GM06990 (cell line): ENCODE measurements around the gene PNPLA2.

Experiments
- DNase-seq: peaks from one replicate; pipeline ENCODE4 v3.0.0-alpha.2; 2011; ENCODE audit not compliant: insufficient read length; ENCODE audit errors: extremely low read depth
- H3K27me3 ChIP-seq: replicated peaks from 2 replicates; pipeline ENCODE4 v1.6.0; 2011; ENCODE audit warnings: low read length; ENCODE audit not compliant: control insufficient read depth, insufficient read depth
- H3K36me3 ChIP-seq: 2 replicates; pipeline ENCODE4 v1.5.1; 2011; ENCODE audit warnings: low read length; ENCODE audit not compliant: control insufficient read depth, insufficient read depth
- H3K4me3 ChIP-seq: replicated peaks from 2 replicates; pipeline ENCODE4 v1.5.1; 2011; ENCODE audit warnings: low read depth, mild to moderate bottlenecking, control low read depth, low read length
- TF ChIP-seq, protein P1 (sequence below): IDR thresholded peaks from 2 replicates; pipeline ENCODE4 v1.5.1; 2011; ENCODE audit warnings: low read length, control low read depth, mild to moderate bottlenecking, inconsistent platforms; ENCODE audit not compliant: insufficient read depth, poor library complexity, severe bottlenecking

The PNPLA2 gene

DNA sequence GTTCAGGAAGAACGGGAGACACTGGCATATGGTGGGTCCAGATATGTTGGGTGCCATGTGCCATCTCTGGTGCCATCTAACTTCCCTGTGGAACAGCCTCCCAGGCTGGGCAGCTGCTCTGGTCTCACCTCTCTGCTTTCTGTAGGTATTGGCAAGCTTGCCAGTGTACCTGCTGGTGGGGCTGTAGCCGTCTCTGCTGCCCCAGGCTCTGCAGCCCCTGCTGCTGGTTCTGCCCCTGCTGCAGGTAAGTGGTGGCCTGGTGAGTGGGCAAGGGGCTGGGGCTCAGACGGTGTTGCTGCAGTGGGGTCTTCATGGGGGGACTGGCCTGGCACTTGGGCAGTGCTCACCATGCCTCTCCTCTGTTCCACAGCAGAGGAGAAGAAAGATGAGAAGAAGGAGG lies 6.3 kb upstream of the PNPLA2 start:
- H3K27me3 ChIP-seq, result no peaks in the 10 kb centered on the region
- TF ChIP-seq, protein P1, sequence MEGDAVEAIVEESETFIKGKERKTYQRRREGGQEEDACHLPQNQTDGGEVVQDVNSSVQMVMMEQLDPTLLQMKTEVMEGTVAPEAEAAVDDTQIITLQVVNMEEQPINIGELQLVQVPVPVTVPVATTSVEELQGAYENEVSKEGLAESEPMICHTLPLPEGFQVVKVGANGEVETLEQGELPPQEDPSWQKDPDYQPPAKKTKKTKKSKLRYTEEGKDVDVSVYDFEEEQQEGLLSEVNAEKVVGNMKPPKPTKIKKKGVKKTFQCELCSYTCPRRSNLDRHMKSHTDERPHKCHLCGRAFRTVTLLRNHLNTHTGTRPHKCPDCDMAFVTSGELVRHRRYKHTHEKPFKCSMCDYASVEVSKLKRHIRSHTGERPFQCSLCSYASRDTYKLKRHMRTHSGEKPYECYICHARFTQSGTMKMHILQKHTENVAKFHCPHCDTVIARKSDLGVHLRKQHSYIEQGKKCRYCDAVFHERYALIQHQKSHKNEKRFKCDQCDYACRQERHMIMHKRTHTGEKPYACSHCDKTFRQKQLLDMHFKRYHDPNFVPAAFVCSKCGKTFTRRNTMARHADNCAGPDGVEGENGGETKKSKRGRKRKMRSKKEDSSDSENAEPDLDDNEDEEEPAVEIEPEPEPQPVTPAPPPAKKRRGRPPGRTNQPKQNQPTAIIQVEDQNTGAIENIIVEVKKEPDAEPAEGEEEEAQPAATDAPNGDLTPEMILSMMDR, result no peak
- H3K4me3 ChIP-seq, result no peak overlapping the region
- peaks cover 31% of the 10 kb centered on the region for H3K36me3 ChIP-seq
- DNase-seq, result no peak

DNA sequence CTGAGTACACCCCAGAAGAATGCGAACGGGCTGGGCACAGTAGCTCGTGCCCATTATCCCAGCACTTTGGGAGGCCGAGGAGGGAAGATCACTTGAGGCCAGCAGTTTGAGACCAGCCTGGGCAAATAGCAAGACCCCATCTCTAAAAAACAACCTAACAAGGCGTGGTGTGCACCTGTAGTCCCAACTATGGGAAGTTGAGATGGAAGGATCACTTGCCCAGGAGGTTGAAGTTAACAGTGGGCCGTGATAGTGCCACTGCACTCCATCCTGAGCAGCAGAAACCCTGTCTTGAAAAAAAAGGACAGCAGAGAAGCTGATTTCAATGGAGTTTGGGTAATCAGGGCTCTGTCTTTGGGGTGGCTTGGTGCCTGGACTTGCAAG lies 5.7 kb upstream of the PNPLA2 start:
- no peak for DNase-seq
- Histone ChIP-seq H3K27me3 (no peaks in the 10 kb centered on the region), H3K4me3 (no peak overlapping the region), H3K36me3 (peaks cover 31% of the 10 kb centered on the region)
- TF ChIP-seq, protein P1, result no peak

DNA sequence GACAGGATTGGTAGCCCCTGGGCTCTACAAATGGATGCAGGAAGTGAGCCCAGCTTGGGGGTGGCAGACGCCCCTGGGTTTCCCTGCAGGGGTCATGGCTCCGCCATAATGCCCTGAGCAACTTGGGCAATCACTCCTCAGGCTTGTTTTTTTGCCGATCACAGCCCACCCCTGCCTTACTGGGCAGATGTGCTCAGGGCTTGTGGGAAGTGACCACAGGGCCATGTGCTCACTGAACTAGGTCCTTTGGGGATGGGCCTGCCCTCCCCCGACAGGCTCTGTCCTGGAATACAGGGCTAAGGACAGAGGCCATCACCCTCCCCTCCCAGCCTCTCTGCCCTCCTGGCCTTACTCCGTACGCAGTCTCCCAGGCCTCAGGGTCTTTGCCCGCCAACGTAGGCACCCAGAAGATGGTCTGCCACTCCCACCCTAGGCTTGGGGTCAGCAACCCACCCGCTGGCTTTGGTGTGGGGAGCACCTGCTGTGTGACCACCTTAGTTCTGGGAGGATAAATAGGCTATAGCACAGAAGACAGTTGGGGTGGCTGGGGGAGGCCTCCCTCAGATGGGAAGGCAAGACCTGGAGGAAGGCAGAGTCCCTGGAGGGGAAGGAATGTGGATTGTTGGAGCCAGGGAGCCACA lies 5.1 kb upstream of the PNPLA2 start:
- TF ChIP-seq, protein P1, result no peak
- no peak for DNase-seq
- Histone ChIP-seq H3K27me3 (no peaks in the 10 kb centered on the region), H3K4me3 (no peak overlapping the region), H3K36me3 (peaks cover 31% of the 10 kb centered on the region)

DNA sequence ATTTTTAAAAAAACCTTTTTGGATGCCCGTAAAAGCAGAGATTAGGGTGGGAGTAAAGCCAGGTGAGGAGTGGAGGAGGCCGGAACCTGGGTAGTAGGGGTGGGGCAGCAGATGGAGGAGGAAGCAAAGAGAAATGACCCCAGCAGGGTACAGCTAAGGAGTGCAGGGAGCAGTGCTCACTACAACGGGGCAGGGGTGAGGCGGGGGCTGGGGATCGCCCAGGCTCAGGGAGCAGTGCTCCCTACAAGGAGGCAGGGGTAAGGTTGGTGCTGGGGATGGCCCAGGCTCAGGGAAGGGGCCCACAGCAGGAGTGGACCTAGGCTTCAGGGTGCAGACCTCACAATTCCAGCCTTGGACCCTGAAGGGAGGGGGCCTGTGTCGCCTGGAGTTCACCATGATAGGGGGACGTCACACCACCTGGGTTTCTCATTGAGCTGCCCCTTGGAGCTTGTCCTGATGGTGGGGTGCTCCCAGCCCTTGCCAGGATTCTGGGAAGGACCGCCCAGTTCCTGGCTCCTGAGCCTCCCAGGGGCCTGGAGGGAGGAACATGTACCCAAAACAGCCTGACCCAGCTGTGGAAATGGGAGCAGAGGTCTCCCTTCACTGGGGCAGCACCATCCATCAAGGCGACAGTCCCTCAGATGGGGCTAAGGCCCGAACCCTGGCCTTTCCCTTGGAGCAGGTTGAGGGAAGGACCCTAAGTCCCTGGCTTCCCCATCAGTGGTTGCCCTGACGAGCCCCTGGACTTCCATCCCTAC lies 2.9 kb upstream of the PNPLA2 start:
- Histone ChIP-seq H3K36me3 (peaks cover 31% of the 10 kb centered on the region), H3K4me3 (no peak overlapping the region), H3K27me3 (no peaks in the 10 kb centered on the region)
- DNase-seq, result no peak
- TF ChIP-seq, protein P1, result no peak

DNA sequence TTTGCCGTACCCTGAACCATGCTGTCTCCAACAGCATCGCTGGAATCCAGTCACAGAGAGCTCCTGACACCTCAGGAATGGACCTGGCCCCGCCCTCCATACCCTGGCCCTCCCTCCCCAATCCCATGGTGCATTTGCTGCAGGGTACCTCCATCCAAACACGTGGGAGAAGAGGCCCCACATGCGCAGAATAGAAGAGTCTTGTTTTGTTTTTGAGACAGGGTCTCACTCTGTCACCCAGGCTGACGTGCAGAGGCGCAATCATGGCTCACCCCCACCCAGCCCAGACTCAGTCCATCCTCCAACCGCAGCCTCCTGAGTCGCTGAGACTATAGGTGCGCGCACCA lies 2.3 kb upstream of the PNPLA2 start:
- no peak for DNase-seq
- peaks cover 30% of the 10 kb centered on the region for H3K36me3 ChIP-seq
- H3K27me3 ChIP-seq, result no peaks in the 10 kb centered on the region
- no peak overlapping the region for H3K4me3 ChIP-seq
- TF ChIP-seq, protein P1, result no peak
